Left renal pelvis (tissue), 4 donors: ENCODE data around the gene PPDPF. TPM values are rescaled to one million over a fixed set of nuclear protein-coding genes. Genes with fewer than 3 reads are reported as not detected.

Experiments
- DNase-seq, 4 donors: peaks; one replicate each; pipeline ENCODE4 v3.0.0-alpha.2; 2013; ENCODE audit warnings: low read depth in 4 of 4, low spot score in 3 of 4
- polyA plus RNA-seq, 4 donors: library from polyadenylated mRNA; unstranded; fragments of 120-200 nt; gene quantifications; one replicate each; pipeline ENCODE4 v1.2.1, GENCODE V29; 2013; ENCODE audit not compliant: insufficient read length in 4 of 4

The PPDPF gene
- polyA plus RNA-seq, 4 donors = 131 to 374 (median 203) TPM

DNA sequence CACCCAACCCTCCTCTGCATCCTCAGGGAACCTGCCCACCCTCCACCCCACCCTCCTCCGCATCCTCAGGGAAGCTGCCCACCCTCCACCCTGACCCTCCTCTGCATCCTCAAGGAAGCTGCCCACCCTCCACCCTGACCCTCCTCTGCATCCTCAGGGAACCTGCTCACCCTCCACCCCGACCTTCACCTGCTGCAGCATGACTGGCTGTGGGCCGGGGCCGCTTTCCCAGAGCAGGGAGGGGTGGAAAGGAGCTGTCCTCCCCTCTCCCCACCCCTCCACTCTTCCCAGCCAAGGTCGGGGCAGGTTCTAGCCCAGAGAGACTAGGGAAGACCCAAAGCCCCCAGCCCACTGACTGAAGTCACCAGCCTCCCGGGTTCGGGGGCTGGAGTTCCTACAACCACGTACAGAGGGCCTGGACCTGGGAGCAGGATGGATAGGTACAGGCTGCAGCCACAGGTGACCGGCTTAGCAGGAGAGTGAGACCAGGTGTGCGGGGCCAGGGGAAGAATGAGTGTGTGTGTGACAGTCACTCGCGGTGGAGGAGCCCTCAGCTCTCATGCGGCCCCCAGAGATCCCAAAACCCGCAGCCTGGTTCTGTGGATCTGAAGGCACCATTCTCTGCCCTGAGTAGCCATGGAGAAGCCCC lies 33.3 kb upstream of the PPDPF start:
- DNase-seq = no peak

DNA sequence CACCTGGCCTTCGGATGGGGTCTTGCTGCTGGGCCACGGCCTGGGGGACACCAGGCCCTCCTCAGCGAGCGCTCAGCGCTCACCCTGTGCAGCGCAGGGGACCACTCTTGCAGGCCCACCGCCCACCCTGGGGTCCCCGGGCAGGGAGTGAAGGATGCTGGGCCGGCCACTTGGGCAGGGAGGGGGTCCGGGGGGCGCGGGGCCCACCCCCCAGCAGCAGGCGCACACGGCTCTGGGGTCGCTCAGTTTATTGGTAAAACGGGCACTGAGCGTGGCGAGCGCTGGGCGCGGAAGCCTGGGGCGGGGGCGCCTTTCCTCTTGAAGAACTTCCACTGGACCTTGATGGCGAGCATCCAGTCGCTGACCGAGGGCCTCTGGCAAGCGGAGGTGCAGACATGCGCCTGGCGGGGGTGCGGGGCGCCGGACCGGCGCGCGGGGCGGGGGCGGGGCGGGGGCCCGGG lies 32.8 kb upstream of the PPDPF start:
- DNase-seq = no peak

DNA sequence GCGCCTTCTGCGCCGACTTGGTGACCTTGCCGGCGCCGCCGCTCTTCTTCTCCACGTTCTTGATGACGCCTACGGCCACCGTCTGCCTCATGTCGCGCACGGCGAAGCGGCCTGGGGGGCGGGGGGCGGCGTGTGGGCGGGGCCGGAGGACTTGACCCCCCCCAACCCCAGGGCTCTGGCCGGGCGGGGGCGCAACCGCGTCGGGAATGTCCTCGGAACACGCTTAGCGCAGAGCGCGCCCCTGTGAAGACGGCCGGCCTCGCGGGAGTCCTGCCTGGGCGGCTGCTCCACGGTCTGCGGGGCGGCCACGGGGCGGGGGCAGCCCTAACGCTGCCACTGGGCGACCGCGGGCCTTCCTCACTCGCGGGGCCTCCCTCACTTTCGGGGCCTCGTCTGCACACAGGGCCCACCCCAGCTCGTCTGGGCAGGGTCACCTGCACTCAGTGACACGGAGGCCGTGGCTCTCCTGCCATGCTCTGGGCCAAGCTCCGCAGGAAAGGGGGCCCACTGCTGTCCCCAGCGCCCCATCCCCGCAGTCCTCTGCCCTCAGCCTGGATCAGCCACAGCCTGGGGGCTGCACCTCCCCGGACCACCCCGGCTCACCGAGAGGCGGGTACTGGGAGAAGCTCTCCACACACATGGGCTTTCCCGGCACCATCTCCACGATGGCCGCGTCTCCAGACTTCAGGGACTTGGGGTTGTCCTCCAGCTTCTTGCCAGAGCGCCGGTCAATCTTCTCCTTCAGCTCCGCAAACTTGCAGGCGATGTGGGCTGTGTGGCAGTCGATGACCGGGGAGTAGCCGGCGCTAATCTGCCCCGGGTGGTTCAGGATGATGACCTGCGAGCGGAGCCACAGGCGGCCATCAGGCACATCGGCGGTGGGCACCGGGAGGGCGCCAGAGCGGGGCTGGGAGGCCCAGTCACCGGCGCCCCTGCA lies 32.0 kb upstream of the PPDPF start:
- DNase-seq = no peak

DNA sequence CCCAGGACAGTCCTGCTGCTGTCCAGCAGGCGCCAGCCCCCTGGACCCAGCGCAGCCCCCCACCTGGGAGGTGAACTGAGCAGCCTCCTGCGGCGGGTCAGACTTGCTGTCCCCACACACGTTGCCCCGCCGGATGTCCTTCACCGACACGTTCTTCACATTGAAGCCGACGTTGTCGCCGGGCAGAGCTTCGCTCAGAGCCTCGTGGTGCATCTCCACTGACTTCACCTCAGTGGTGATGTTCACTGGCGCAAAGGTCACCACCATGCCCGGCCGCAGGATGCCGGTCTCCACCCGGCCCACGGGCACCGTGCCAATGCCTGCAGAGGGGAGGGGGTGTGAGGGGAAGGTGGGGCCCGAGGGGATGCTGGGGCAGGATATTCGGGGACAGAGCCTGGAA lies 30.1 kb upstream of the PPDPF start:
- no peak for DNase-seq

DNA sequence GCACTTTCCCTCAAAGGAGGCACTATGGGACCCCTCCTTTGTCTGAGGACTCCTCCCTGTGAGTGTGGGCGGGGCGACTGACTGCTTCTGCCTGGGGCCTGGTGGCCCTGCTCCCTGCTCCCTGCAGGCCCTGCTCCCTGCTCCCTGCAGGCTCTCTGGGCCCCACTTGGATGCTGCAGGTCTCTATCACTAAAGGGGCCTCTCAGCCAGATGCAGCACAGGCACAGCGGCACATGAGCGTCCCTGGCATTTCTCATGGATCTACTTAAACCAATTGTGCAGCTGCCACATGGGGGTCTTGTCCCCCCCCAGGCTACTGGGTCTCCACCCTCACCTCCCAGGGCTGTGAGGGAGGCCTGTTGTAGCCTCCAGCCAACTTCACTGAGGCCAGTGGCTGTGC lies 29.5 kb upstream of the PPDPF start:
- DNase-seq = no peak

DNA sequence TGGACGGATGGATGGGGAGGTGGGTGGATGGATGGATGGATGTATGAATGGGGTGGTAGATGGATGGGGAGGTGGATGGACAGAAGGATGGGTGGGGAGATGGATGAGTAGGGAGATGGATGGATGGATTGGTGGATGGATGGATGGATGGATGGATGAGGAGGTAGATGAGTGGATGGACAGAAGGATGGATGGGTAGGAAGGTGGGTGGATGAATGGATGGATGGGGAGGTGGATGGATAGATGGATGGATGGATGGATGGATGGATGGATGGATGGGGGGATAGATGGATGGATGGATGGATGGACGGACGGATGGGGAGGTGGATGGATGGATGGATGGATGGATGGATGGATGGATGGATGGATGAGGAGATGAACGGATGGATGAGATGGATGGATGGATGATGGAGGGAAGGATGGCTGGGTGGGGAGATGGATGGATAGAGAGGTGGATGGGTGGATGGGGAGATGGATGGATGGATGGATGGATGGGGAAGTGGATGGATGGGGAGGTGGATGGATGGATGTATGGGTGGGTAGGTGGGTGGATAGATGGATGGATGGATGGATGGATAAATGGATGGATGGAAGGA lies 28.8 kb upstream of the PPDPF start:
- DNase-seq = no peak

DNA sequence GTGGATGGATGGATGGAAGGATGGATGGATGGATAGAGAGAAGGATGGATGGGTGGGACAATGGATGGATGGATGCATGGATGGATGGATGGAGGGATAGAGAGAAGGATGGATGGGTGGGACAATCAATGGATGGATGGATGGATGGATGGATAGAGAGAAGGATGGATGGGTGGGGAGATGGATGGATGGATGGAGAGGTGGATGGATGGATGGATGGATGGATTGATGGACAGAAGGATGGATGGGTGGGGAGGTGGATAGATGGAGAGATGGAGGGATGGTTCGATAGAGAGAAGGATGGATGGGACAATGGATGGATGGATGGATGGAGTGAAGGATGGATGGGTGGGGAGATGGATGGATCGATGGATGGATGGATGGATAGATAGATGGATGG lies 28.0 kb upstream of the PPDPF start:
- DNase-seq = no peak

DNA sequence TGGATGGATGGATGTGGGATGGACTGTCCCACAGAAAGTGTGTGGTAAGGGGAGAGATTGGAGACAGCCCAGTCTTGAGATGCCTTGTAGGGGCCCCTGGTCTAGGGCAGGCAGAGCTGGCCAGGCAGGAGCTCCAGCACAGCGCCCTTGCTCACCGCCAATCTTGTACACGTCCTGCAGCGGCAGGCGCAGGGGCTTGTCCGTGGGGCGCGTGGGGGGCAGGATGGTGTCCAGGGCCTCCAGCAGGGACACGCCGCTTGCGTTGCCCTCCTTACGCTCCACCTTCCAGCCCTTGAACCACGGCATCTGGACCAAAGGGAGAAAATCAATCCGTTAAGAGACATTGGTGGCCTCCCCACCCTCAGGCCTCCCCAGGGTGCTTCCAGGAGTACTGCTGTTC lies 27.6 kb upstream of the PPDPF start:
- no peak for DNase-seq

DNA sequence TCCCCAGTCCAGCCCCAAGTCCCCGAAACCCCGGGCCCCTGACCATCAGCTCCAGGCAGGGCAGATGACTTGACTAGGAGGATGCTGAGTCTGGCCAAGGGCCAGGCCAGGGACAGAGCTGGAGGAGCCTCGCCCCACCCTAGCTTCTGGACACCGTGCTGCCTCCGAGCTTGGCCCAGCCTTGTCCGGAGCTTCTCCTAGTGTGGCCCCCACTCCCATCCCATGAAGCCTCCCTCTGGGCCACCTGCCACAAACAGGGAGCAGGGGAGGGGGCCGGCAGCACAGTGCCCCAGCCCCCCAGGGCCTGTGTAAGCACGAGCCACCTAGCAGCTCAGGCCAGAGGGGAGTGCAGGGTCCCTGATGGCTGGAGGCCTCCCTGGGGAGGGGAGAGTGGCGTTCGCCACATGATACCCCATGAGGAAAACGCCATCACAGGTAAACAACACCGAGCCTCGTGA lies 27.0 kb upstream of the PPDPF start:
- no peak for DNase-seq

DNA sequence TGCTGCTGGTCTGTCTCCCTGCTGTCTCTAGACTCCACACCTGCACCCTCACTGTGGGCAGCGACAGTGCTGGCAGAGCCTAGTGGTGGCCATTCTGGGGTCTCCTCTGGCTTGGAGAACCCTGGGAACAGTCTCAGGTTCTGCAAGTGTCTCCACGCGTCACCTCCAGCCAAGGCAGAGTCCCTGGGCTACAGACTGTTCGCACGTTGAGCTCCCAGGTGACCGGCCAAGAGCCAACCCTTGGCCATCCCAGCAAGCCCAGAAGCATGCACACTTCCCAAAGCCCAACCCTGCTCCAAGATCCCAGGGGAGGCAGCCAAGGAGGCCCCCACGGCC lies 26.5 kb upstream of the PPDPF start:
- no peak for DNase-seq

DNA sequence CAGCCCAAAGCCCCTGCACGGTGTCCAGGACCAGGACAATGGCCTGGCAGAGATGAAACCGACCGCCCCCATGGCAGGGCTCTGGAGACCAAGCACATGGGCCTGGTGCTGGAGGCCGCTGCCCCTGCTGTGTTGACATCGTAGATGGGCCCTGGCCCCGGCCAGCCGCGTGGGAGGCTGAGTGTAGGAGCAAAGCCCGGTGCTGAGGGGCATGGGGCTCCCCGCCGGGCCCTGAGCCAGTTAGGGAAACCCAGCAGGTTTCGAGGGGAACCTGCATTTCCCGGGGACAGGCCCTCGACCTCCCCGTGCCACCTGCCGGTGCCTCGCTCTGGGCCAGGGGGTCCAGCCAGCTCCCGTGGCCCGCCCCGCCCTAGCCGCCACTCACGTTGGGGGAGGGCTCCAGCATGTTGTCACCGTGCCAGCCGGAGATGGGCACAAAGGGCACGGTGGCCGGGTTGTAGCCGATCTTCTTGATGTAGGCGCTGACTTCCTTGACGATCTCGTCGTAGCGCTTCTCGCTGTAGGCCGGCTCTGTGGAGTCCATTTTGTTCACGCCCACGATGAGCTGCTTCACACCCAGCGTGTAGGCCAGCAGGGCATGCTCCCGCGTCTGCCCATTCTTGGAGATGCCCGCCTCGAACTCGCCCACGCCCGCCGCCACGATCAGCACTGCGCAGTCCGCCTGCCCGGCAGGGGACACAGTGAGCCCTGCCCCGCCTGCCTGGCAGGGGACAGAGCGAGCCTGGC lies 26.0 kb upstream of the PPDPF start:
- no peak for DNase-seq

DNA sequence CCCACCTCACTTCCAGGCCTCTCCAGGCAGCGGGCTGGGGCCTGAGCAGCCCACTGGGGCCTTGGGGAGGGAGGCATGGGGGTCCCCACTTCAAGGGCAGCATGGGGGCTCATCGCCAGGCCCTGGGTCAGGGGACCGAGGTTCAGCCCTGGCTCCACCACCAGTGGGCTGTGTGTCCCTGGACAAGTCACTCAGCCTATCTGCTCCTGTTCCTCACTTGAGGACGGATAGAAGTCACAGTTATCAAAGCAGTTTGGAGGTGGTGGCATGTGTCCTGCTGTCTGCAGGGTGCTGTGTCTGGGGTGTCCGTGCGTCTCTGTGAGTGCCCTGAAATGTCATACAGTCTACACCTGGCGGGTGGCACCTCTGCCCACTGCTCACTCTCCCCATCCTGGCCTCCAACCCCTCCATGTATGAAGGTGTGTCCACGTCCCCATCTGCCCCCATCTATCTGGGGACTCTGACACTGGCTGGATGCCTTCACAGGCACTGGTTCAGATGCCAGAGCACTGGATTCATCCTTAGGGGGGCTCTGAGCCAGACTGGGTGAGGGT lies 25.3 kb upstream of the PPDPF start:
- no peak for DNase-seq

DNA sequence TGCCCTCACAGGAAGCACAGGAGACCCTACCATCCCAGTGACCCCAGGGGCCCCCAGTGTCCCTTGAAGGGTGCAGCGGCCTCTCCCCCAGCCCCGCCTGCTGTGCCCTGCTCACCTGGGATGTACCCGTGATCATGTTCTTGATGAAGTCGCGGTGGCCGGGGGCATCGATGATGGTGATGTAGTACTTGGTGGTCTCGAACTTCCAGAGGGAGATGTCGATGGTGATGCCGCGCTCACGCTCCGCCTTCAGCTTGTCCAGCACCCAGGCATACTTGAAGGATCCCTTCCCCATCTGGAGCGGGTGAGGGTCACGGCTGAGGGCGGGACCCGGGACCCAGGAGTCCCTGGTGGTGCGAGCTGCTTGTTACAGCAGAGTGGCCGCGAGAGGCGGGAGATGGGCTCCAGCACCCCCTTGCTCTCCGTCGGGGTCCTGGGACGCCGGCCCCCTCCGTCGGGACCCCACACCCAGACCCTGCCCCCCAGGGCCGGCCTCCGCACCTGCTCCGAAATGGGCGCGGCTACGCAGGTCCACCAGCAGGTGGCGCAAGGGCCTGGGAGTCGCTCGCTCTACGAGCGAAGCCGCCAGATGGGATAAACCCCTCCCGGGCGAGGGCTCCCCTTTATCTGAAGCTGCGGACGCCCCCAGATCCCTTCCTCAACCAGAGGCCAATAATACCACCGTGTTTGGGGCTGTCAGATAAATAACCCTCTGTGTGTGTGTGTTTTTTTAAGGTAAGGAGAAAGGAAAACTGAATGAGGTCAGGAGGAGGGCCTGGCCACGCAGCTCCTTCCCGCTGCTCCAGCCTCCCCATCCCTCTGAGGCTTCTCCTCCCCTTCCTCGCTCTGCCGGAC lies 24.6 kb upstream of the PPDPF start:
- DNase-seq = no peak

DNA sequence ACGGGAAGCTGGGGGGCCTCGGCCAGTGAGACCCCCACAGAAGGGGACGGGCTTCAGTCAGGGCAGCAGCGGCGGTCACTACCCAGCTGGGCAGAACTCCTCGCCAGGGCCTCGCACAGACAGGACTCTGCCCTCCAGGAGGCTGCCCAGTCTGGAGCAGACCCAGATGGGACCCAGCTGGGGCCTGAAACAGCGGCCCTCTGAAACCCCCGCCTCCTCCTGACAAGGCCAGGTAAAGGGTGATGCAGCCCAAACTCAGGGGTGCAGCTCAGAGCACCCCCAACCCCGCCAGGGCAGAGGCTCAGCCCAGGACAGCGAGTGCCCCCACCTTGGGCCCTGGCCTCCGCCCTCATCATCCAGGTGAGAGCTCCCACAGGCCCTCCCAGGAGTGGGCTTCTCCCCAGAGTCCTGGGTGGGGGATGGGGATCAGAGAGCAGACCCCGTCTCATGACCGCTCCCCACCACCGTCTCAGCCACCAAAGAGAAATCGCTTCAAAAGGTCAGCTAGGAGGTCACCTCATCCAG lies 23.9 kb upstream of the PPDPF start:
- no peak for DNase-seq

DNA sequence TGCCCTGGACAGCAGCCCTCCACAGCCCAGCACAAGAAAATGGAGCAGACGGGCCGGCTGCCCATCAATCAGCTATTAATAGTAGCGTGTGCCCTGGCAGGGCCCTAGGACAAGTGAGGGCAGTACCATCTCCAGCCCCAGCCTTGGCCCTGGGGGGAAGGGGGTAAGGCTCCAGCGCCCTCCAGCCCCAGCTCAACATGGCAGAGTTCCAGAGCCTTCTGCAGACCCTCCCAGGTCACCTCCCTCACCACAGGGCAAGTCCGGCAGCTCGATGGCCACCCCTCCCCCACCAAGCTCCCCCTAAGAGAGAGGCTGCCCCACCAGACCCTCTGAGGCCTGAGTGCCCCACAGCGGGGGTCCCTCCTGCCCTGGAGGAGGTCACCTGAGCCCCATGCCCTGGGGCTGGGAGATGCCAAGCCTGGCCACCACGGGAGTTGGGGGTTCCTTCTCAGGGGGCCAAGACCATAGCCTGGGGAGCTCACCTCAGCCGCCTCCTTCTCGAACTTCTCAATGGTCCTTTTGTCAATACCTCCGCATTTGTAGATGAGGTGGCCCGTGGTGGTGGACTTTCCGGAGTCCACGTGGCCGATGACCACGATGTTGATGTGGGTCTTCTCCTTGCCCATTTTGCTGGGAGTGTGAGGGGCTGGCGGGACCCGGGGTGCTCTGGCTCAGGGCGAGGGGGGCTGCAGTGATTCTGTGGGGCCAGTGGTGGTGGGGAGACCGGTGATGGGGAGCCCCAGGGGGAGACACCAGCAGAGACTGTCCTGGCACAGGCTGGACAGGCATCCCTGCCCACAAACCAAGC lies 23.2 kb upstream of the PPDPF start:
- DNase-seq = no peak

DNA sequence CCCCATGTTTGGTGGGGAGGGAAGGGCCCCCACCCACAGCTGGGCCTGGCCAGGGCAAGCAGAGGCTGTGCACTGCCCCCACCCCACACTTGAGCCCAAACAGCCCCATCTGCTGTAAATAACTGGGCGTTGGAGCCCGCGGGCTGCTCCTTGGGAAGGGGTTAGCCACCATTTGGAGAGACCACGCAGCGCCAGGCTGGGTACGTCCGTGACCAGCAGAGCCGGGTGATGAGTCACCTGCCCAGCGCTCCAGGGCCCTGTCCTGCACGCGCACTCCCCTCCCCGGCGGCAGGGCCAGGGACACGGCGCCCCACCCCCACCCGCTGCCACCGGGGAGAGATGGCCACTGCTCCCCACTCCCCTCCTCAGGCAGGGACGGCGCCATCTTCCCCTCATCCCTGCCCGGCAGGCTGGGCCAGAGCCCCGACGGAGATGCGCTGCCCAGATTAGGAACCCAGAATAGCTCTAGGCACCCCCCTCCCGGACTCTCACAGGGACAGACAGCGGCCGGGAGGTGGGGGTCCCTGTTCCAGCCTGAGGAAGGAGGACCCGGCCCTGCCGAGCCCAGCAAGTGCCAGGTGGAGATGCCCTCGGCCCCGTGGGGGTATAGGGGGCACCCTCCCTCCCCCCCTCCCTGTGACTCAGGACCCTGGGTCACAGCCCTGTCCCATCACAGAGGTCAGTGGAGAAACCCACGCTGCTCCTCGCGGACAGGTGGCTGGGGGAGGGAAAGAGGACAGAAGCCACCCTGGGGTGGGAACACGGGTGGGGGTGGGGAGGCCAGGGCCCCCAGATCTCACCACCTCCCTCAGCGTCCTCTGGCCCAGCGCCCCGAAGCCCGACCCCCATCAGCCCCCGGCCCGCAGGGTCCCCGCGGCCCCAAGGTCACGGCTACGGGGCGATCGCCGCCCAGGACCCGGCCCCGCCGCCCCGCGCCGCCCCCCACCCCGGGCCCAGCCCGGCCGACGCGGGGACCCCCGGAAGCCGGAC lies 22.3 kb upstream of the PPDPF start:
- no peak for DNase-seq

DNA sequence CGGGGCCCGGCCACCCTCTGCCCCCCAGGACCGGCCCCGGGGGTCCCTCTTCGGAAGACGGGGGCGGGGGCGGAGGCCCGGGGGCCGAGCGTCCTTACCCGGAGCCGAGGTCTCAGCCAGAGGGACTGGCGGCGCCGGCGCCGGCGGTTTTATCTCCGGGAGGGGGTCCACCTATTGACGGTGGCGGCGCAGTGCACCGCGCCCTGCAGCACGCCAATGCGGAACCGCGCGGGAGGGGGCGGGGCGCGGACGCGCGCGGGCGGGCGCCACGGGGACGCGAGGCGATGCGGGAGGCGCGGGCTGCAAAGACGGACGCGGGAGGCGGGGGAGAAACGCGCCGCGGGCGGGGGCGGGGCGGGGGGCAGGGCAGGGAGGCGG lies 21.6 kb upstream of the PPDPF start, which contains the start of gene EEF1A2:
EEF1A2 (minus strand) TSS at position 124 of the 378 bp plus-strand sequence. CDS start 1,320 bp downstream, outside the sequence.
- no peak for DNase-seq
